T follicular helper cell (primary cell): ENCODE results near the gene ALG9.

ENCODE experiments used
- DNase-seq: peaks from one replicate; pipeline ENCODE4 v3.0.0-alpha.2; 2020; ENCODE audit warnings: low read depth

ALG9 gene

GRCh38 chr11:111882202-111882601 lies 10.8 kb upstream of the ALG9 start:
- no peak for DNase-seq

GRCh38 chr11:111879637-111879960 lies 8.2 kb upstream of the ALG9 start:
- DNase-seq: no peak

- peak; percentile 95 for DNase-seq
Measured at GRCh38 chr11:111878849-111879636, 7.7 kb upstream of the ALG9 start, which contains the start of the genes CFAP68 and FDXACB1. CFAP68 (plus strand) TSS chr11:111879541; CDS start chr11:111879561, 20 bp downstream. FDXACB1 (minus strand) TSS chr11:111879165; CDS start chr11:111879132, 33 bp downstream.

- DNase-seq: no peak
Measured at GRCh38 chr11:111878385-111878848, 7.0 kb upstream of the ALG9 start.

GRCh38 chr11:111871693-111872161 lies 346 bp upstream of the ALG9 start:
- DNase-seq: no peak

GRCh38 chr11:111870522-111870885 lies 877 bp downstream of the ALG9 start:
- no peak for DNase-seq

GRCh38 chr11:111870113-111870512 lies 1.3 kb downstream of the ALG9 start:
- no peak for DNase-seq

GRCh38 chr11:111860257-111860656 lies 11.1 kb downstream of the ALG9 start:
- DNase-seq: no peak

- DNase-seq: no peak
Measured at GRCh38 chr11:111855506-111855905, 15.9 kb downstream of the ALG9 start.

GRCh38 chr11:111852103-111852502 lies 19.3 kb downstream of the ALG9 start:
- no peak for DNase-seq

GRCh38 chr11:111851636-111852035 lies 19.7 kb downstream of the ALG9 start:
- no peak for DNase-seq

GRCh38 chr11:111851067-111851466 lies 20.3 kb downstream of the ALG9 start:
- no peak for DNase-seq

GRCh38 chr11:111849631-111850030 lies 21.8 kb downstream of the ALG9 start:
- no peak for DNase-seq

GRCh38 chr11:111846636-111847035 lies 24.7 kb downstream of the ALG9 start:
- DNase-seq: no peak

- DNase-seq: no peak
Measured at GRCh38 chr11:111846063-111846462, 25.3 kb downstream of the ALG9 start.

GRCh38 chr11:111845276-111846028 lies 25.9 kb downstream of the ALG9 start:
- DNase-seq: no peak

- no peak for DNase-seq
Measured at GRCh38 chr11:111843661-111844060, 27.7 kb downstream of the ALG9 start.

GRCh38 chr11:111841370-111842053 lies 29.9 kb downstream of the ALG9 start:
- peak; percentile 78 for DNase-seq

- no peak for DNase-seq
Measured at GRCh38 chr11:111840143-111840542, 31.2 kb downstream of the ALG9 start.

- no peak for DNase-seq
Measured at GRCh38 chr11:111838054-111838453, 33.3 kb downstream of the ALG9 start.

GRCh38 chr11:111837366-111837891 lies 34.0 kb downstream of the ALG9 start:
- DNase-seq: no peak

- no peak for DNase-seq
Measured at GRCh38 chr11:111836721-111837120, 34.7 kb downstream of the ALG9 start.
